Memory B cell (primary cell): ENCODE measurements around the gene F2R.
"Not testable (repeated sequence)": the region's sequence is repeated elsewhere in the genome, so short reads cannot be mapped to it uniquely, and the experiment has no call there.

Experiments
- ATAC-seq: fragments of 150-1000 bp; cut with Tn5 transposase; 2 replicates; pipeline ENCODE4 v1.10.0; 2021; ENCODE audit warnings: low read depth, mild to moderate bottlenecking, moderate library complexity
- DNase-seq, 2 donors: peaks; one replicate each; pipeline ENCODE4 v3.0.0; 2022; ENCODE audit warnings: low spot score in 2 of 2
- H3K27ac Mint-ChIP-seq: one replicate; pipeline ENCODE4 v1.8.0; 2022; ENCODE audit warnings: mild to moderate bottlenecking, moderate library complexity, mixed read lengths
- H3K27me3 Mint-ChIP-seq: one replicate; pipeline ENCODE4 v1.8.0; 2022; ENCODE audit warnings: mixed read lengths
- H3K36me3 Mint-ChIP-seq: one replicate; pipeline ENCODE4 v1.8.0; 2022; ENCODE audit warnings: mild to moderate bottlenecking, mixed read lengths
- H3K4me1 Mint-ChIP-seq: one replicate; pipeline ENCODE4 v1.8.0; 2022; ENCODE audit warnings: mixed read lengths
- H3K4me3 Mint-ChIP-seq: one replicate; pipeline ENCODE4 v1.8.0; 2022; ENCODE audit warnings: mild to moderate bottlenecking, moderate library complexity, mixed read lengths
- H3K9me3 Mint-ChIP-seq: one replicate; pipeline ENCODE4 v1.8.0; 2022; ENCODE audit warnings: mixed read lengths

The F2R gene

GRCh38 chr5:76742583-76742982 is 26.7 kb downstream of the F2R start:
- no peak overlapping the region for H3K4me3 Mint-ChIP-seq
- peaks cover 6% of the 10 kb centered on the region for H3K4me1 Mint-ChIP-seq
- H3K27ac Mint-ChIP-seq = no peak overlapping the region
- H3K9me3 Mint-ChIP-seq = no peaks in the 10 kb centered on the region
- H3K36me3 Mint-ChIP-seq = no peaks in the 10 kb centered on the region
- H3K27me3 Mint-ChIP-seq = peaks cover 4% of the 10 kb centered on the region
- ATAC-seq = no peak
- no peak for DNase-seq

GRCh38 chr5:76744632-76745031 is 28.7 kb downstream of the F2R start:
- Mint-ChIP-seq H3K4me3 (no peak overlapping the region), H3K36me3 (no peaks in the 10 kb centered on the region), H3K27me3 (peaks cover 8% of the 10 kb centered on the region), H3K27ac (no peak overlapping the region), H3K9me3 (no peaks in the 10 kb centered on the region), H3K4me1 (no peaks in the 10 kb centered on the region)
- ATAC-seq = no peak
- no peak for DNase-seq

DNA sequence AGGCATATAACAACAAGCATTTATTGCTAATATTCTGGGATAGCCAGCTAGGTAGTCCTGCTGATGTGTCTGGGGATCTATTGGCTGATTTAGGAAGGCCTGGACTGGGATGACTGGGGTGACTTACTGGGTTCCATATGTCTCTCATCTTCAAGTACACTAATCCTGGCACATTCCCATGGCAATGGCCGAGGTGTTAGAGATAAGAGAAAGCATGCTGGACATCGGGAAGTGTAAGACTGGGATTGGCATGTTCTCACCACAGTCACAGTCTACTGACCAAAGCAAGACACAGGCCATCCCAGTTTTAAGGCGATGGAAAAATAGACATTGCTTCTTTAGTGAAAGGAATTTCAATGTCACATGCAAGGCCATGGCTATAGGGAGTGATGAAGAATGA is 29.7 kb downstream of the F2R start:
- ATAC-seq (no peak), DNase-seq (no peak)
- H3K27me3 Mint-ChIP-seq = peaks cover 8% of the 10 kb centered on the region
- H3K36me3 Mint-ChIP-seq = no peaks in the 10 kb centered on the region
- H3K4me1 Mint-ChIP-seq = no peaks in the 10 kb centered on the region
- no peak overlapping the region for H3K27ac Mint-ChIP-seq
- no peaks in the 10 kb centered on the region for H3K9me3 Mint-ChIP-seq
- no peak overlapping the region for H3K4me3 Mint-ChIP-seq

DNA sequence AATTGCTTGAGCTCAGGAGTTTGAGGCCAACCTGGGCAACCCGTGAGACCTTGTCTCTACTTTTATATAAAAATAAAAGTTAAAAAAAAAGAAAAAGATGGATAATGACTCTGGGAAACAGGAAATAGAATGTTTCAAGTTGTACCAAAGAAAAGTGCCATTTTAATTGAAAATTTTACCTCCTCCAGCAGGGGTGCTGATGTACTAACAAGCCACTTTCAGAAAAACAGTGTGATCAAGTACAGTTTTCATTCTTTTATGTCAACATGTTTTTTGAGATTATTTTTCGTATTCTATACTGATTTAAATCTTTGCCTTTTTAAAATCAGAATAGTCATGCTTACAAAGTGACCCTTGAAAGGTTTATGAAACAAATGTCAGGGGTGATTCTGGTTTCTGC is 30.8 kb downstream of the F2R start:
- H3K27ac Mint-ChIP-seq = no peak overlapping the region
- peaks cover 8% of the 10 kb centered on the region for H3K27me3 Mint-ChIP-seq
- no peaks in the 10 kb centered on the region for H3K9me3 Mint-ChIP-seq
- no peaks in the 10 kb centered on the region for H3K36me3 Mint-ChIP-seq
- no peak overlapping the region for H3K4me3 Mint-ChIP-seq
- ATAC-seq (no peak), DNase-seq (no peak)
- no peaks in the 10 kb centered on the region for H3K4me1 Mint-ChIP-seq

GRCh38 chr5:76747706-76748105 is 31.8 kb downstream of the F2R start:
- DNase-seq (no peak), ATAC-seq (no peak)
- H3K27ac Mint-ChIP-seq = no peak overlapping the region
- H3K36me3 Mint-ChIP-seq = no peaks in the 10 kb centered on the region
- H3K4me1 Mint-ChIP-seq = no peaks in the 10 kb centered on the region
- H3K27me3 Mint-ChIP-seq = peaks cover 11% of the 10 kb centered on the region
- no peak overlapping the region for H3K4me3 Mint-ChIP-seq
- no peaks in the 10 kb centered on the region for H3K9me3 Mint-ChIP-seq

DNA sequence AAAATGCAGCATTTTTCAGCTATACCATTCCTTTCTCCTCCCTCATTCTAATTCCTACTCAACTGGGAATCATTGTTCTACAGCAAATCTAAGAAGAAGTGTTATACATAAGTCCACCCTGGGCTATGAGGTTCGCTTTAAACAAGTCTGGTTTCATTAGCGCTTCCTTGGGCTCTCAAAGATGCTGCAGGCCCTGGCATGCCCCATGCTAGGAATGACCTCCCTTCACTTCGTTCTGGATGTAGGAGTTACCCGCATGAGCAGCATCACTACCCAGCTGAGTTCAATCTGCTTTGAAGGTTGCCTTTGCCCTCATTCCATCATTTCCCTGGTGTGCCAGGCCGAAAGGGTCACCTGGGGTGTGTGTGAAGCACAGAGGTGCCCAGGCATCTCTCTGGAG is 35.4 kb downstream of the F2R start:
- Mint-ChIP-seq H3K27me3 (peaks cover 7% of the 10 kb centered on the region), H3K4me3 (no peak overlapping the region), H3K9me3 (no peaks in the 10 kb centered on the region), H3K27ac (no peak overlapping the region), H3K4me1 (no peaks in the 10 kb centered on the region), H3K36me3 (no peaks in the 10 kb centered on the region)
- DNase-seq (no peak), ATAC-seq (no peak)

- DNase-seq (no peak), ATAC-seq (no peak)
- no peaks in the 10 kb centered on the region for H3K4me1 Mint-ChIP-seq
- H3K9me3 Mint-ChIP-seq = no peaks in the 10 kb centered on the region
- H3K36me3 Mint-ChIP-seq = no peaks in the 10 kb centered on the region
- no peak overlapping the region for H3K27ac Mint-ChIP-seq
- H3K27me3 Mint-ChIP-seq = peaks cover 8% of the 10 kb centered on the region
- no peak overlapping the region for H3K4me3 Mint-ChIP-seq
These were observed 38.7 kb downstream of the F2R start for GRCh38 chr5:76754668-76755078.

- ATAC-seq = no peak
- Mint-ChIP-seq H3K4me3 (no peak overlapping the region), H3K27ac (no peak overlapping the region), H3K4me1 (no peaks in the 10 kb centered on the region), H3K36me3 (no peaks in the 10 kb centered on the region), H3K27me3 (peaks cover 8% of the 10 kb centered on the region), H3K9me3 (no peaks in the 10 kb centered on the region)
- DNase-seq = no peak
These were observed 40.1 kb downstream of the F2R start for GRCh38 chr5:76755779-76756637.

GRCh38 chr5:76757049-76757448 is 41.1 kb downstream of the F2R start:
- Mint-ChIP-seq H3K9me3 (no peaks in the 10 kb centered on the region), H3K27me3 (peaks cover 8% of the 10 kb centered on the region), H3K27ac (no peak overlapping the region), H3K4me3 (no peak overlapping the region), H3K4me1 (no peaks in the 10 kb centered on the region), H3K36me3 (no peaks in the 10 kb centered on the region)
- DNase-seq = no peak
- no peak for ATAC-seq

GRCh38 chr5:76761118-76761517 is 45.2 kb downstream of the F2R start:
- H3K27ac Mint-ChIP-seq, H3K4me1 Mint-ChIP-seq, ATAC-seq, H3K36me3 Mint-ChIP-seq, DNase-seq, H3K4me3 Mint-ChIP-seq, H3K27me3 Mint-ChIP-seq, H3K9me3 Mint-ChIP-seq: not testable (repeated sequence)

DNA sequence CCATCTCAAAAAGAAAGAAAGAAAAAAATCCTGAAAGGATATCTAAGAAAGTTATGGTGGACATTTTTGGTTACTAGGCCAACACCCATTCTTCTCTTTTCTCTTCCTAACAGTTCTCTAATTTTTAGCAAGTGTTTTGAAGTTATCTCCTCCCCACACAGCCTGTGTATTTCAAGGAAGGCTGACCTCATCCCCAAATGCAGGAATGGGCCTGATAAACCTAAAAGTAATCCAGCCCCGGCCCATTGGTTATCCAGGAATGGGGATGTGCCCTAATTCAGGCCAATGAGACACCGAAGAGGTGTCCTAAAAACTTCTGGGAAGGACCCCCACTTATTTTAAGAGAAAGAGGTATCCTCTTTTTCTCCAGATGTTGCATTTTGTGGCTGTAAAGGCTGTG is 46.6 kb downstream of the F2R start:
- peaks cover 3% of the 10 kb centered on the region for H3K9me3 Mint-ChIP-seq
- no peak overlapping the region for H3K4me3 Mint-ChIP-seq
- no peaks in the 10 kb centered on the region for H3K4me1 Mint-ChIP-seq
- H3K27me3 Mint-ChIP-seq = peaks cover 5% of the 10 kb centered on the region
- ATAC-seq = no peak
- peaks cover 2% of the 10 kb centered on the region for H3K36me3 Mint-ChIP-seq
- no peak for DNase-seq
- H3K27ac Mint-ChIP-seq = no peak overlapping the region

GRCh38 chr5:76763136-76763535 is 47.2 kb downstream of the F2R start:
- no peak overlapping the region for H3K4me3 Mint-ChIP-seq
- H3K27me3 Mint-ChIP-seq = peaks cover 7% of the 10 kb centered on the region
- peaks cover 3% of the 10 kb centered on the region for H3K9me3 Mint-ChIP-seq
- peaks cover 2% of the 10 kb centered on the region for H3K36me3 Mint-ChIP-seq
- no peak overlapping the region for H3K27ac Mint-ChIP-seq
- ATAC-seq = no peak
- H3K4me1 Mint-ChIP-seq = no peaks in the 10 kb centered on the region
- no peak for DNase-seq

- peaks cover 2% of the 10 kb centered on the region for H3K36me3 Mint-ChIP-seq
- H3K4me1 Mint-ChIP-seq = no peaks in the 10 kb centered on the region
- no peak overlapping the region for H3K4me3 Mint-ChIP-seq
- H3K9me3 Mint-ChIP-seq = peaks cover 3% of the 10 kb centered on the region
- peaks cover 2% of the 10 kb centered on the region for H3K27me3 Mint-ChIP-seq
- DNase-seq = no peak
- ATAC-seq = no peak
- no peak overlapping the region for H3K27ac Mint-ChIP-seq
These were observed 48.4 kb downstream of the F2R start for GRCh38 chr5:76764374-76764773.

DNA sequence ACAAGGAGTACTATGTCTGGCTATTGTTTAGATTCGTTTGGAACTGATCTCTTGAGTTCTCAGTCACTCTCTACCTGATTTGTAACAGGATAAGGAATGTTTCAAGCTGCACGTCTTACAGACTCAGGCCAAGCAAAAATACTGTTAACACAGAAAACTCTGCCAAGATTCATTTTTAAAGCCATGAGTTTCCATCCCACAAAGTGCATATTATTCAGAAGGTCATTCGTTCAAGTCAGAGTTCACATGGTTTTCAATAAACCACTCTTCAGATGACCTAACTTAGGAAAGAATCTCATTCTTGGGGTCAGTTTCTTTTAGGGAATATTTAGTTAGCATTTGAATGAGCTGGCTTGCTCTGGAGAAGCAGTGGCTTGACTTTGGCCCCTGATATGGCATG is 49.3 kb downstream of the F2R start:
- Mint-ChIP-seq H3K27ac (no peak overlapping the region), H3K27me3 (peaks cover 2% of the 10 kb centered on the region), H3K36me3 (peaks cover 2% of the 10 kb centered on the region), H3K4me1 (no peaks in the 10 kb centered on the region), H3K9me3 (peaks cover 3% of the 10 kb centered on the region), H3K4me3 (no peak overlapping the region)
- no peak for DNase-seq
- ATAC-seq = no peak

GRCh38 chr5:76766746-76767145 is 50.8 kb downstream of the F2R start:
- Mint-ChIP-seq H3K4me3 (no peak overlapping the region), H3K36me3 (peaks cover 2% of the 10 kb centered on the region), H3K27me3 (peaks cover 2% of the 10 kb centered on the region), H3K4me1 (no peaks in the 10 kb centered on the region), H3K9me3 (peaks cover 3% of the 10 kb centered on the region), H3K27ac (no peak overlapping the region)
- ATAC-seq = no peak
- no peak for DNase-seq
